Activated CD8-positive, alpha-beta T cell treated with anti-CD3 and anti-CD28 coated beads for 36 hours (primary cell): ENCODE measurements around the gene ATP10A. TPM values are rescaled to one million over a fixed set of nuclear protein-coding genes. Genes with fewer than 3 reads are reported as not detected.
"Not testable (repeated sequence)": the region's sequence is repeated elsewhere in the genome, so short reads cannot be mapped to it uniquely, and the experiment has no call there.

Experiments
- ATAC-seq: fragments of 200-7000 bp; cut with Tn5 transposase; one replicate; pipeline ENCODE4 v1.10.0; 2021; ENCODE audit warnings: mild to moderate bottlenecking, moderate library complexity
- CTCF ChIA-PET: fragments of 350-600 bp; sonication (Branson Sonifier 250); formaldehyde crosslinking; loops from one replicate; lab custom pipeline; 2021; ENCODE audit warnings: antibody characterized with exemption; lab: Charles Lee
- POLR2A ChIA-PET: fragments of 350-600 bp; sonication (Branson Sonifier 250); formaldehyde crosslinking; loops from one replicate; lab custom pipeline; 2021; ENCODE audit warnings: antibody characterized with exemption; lab: Charles Lee
- DNase-seq: peaks from one replicate; pipeline ENCODE4 v3.0.0-alpha.2; 2020
- H3K27ac Mint-ChIP-seq: one replicate; pipeline ENCODE4 v1.8.0; 2021; ENCODE audit warnings: mild to moderate bottlenecking, mixed read lengths
- H3K27me3 Mint-ChIP-seq: one replicate; pipeline ENCODE4 v1.8.0; 2021; ENCODE audit warnings: mixed read lengths
- H3K36me3 Mint-ChIP-seq: one replicate; pipeline ENCODE4 v1.8.0; 2021; ENCODE audit warnings: low read depth, mixed read lengths
- H3K4me1 Mint-ChIP-seq: one replicate; pipeline ENCODE4 v1.8.0; 2021; ENCODE audit warnings: low read depth, mixed read lengths
- H3K4me3 Mint-ChIP-seq: one replicate; pipeline ENCODE4 v1.8.0; 2021; ENCODE audit warnings: mild to moderate bottlenecking, moderate library complexity, mixed read lengths
- H3K9me3 Mint-ChIP-seq: one replicate; pipeline ENCODE4 v1.8.0; 2021; ENCODE audit warnings: mixed read lengths
- intact Hi-C: fragments of 100-400 bp; cut with micrococcal nuclease; formaldehyde crosslinking; loops from one replicate; pipeline ENCODE4 v1.10.0; 2022
- total RNA-seq, 2 experiments: library from RNA; stranded (reverse); gene quantifications; one replicate each; pipeline ENCODE4 v1.2.3, GENCODE V29; 2021
- TF ChIP-seq, protein P1 (sequence below): fragments of 200-600 bp; IDR thresholded peaks from one replicate; pipeline ENCODE4 v1.8.0; 2022; ENCODE audit warnings: antibody characterized with exemption, mild to moderate bottlenecking

The ATP10A gene
- total RNA-seq, 2 experiments from 2014 or later = 17.8 to 21.0 TPM

DNA sequence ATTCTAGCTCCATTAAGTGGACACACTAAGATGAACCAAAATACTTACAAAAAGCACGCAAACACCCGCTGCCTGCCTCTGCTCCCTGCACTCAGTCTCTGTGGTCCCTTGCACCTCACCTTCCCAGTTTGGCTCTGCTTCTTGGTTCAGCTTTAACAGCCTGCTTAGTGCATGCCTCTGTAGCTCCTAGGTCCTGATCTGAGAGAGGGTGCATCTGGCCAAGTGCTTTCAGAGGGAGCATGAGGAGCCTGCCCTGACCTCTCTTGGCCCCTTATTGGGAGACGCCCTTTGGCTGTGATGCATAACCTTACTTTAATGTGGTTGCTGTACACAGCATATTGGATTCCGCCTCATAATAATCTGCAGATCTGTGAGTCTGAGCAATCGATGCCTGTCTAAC is 21.2 kb upstream of the ATP10A start:
- ATAC-seq = no peak
- Mint-ChIP-seq H3K4me1 (no peaks in the 10 kb centered on the region), H3K27ac (no peak overlapping the region), H3K4me3 (no peak overlapping the region), H3K27me3 (no peaks in the 10 kb centered on the region), H3K9me3 (no peaks in the 10 kb centered on the region), H3K36me3 (no peaks in the 10 kb centered on the region)
- CTCF ChIA-PET = no interaction called here
- TF ChIP-seq, protein P1, sequence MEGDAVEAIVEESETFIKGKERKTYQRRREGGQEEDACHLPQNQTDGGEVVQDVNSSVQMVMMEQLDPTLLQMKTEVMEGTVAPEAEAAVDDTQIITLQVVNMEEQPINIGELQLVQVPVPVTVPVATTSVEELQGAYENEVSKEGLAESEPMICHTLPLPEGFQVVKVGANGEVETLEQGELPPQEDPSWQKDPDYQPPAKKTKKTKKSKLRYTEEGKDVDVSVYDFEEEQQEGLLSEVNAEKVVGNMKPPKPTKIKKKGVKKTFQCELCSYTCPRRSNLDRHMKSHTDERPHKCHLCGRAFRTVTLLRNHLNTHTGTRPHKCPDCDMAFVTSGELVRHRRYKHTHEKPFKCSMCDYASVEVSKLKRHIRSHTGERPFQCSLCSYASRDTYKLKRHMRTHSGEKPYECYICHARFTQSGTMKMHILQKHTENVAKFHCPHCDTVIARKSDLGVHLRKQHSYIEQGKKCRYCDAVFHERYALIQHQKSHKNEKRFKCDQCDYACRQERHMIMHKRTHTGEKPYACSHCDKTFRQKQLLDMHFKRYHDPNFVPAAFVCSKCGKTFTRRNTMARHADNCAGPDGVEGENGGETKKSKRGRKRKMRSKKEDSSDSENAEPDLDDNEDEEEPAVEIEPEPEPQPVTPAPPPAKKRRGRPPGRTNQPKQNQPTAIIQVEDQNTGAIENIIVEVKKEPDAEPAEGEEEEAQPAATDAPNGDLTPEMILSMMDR = no peak
- no peak for DNase-seq
- intact Hi-C loops = no loop called here
- POLR2A ChIA-PET = no interaction called here

DNA sequence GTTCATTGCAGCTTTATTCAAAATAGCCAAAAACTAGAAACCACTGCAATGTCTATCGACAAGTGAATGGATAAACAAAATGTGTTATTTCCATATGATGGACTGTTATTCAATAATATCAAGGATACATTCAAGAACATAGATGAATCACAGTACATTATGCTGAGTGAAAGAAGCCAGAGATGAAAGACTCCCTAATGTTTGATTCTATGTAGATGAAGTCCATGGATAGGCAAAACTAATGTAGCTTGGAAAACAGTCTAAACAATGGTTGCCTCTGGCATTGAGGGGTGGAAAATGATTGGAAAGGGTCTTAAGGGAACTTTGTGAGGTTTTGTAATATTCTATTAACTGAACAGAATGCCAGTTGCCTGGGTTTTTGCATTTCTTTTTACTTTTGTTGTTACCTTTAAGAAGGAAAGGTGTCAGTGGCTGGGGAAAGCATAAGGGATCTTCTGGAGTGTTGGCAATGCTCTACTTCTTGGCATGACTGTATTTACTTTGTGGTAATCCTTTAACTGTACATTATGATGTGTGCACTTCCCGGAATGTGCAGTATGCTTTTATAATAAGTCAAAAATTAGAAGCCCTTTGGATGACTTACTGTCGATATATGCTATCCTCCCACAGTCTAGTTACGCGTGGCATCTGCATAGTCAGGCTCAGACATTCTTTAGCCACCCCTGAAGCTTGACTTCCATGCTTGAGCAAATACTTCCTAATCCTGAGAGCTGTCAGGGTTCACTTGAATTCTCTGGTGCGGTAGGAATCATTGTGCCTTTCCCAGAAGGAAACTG is 20.5 kb upstream of the ATP10A start:
- no peaks in the 10 kb centered on the region for H3K9me3 Mint-ChIP-seq
- no peak overlapping the region for H3K27ac Mint-ChIP-seq
- intact Hi-C loops = no loop called here
- ChIA-PET CTCF (no interaction called here), POLR2A (no interaction called here)
- no peak for ATAC-seq
- H3K36me3 Mint-ChIP-seq = no peaks in the 10 kb centered on the region
- H3K4me1 Mint-ChIP-seq = no peaks in the 10 kb centered on the region
- DNase-seq = no peak
- TF ChIP-seq, protein P1 = no peak
- no peak overlapping the region for H3K4me3 Mint-ChIP-seq
- no peaks in the 10 kb centered on the region for H3K27me3 Mint-ChIP-seq

DNA sequence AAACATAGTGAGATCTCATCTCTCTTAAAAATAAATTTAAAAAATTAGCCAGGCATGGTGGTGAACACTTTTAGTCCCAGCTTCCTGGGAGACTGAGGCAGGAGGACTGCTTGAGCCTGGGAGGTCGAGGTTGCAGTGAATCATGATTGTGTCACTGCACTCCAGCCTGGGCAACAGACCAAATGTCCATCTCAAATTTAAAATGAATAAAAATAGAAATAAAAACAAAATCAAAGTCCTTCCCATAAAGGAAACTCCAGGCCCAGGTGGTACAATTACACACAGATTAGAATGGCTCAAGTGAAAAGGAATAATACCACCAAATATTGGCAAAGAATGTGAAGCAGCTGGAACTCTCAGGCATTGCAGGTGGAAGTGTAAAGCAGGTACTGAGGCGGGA is 19.3 kb upstream of the ATP10A start:
- intact Hi-C loops = no loop called here
- H3K36me3 Mint-ChIP-seq = no peaks in the 10 kb centered on the region
- POLR2A ChIA-PET = interaction anchor here (0.6 to 1.1 kb wide), 2 partner anchors 12 to 23 kb away, joined by 3 to 4 read pairs; no protein-coding TSS in a partner anchor
- H3K4me3 Mint-ChIP-seq = no peak overlapping the region
- H3K9me3 Mint-ChIP-seq = no peaks in the 10 kb centered on the region
- H3K27ac Mint-ChIP-seq = no peak overlapping the region
- CTCF ChIA-PET = no interaction called here
- H3K4me1 Mint-ChIP-seq = no peaks in the 10 kb centered on the region
- TF ChIP-seq, protein P1 = no peak
- ATAC-seq = no peak
- H3K27me3 Mint-ChIP-seq = no peaks in the 10 kb centered on the region
- no peak for DNase-seq

DNA sequence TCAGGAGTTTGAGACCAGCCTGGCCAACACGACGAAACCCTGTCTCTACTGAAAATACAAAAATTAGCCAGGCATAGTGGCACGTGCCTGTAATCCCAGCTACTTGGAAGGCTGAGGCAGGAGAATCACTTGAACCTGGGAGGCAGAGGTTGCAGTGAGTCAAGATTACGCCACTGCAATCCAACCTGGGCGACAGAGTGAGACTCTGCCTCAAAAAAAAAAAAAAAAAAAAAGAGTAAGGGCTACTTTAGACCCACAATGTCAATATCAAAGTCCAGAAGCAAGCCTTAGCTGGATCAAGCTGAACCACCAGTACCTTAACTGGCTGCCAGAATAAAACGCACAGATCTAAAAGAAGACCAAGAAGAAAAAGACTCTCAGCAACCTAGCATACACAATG is 17.8 kb upstream of the ATP10A start:
- CTCF ChIA-PET = interaction anchor here (0.9 kb wide), 1 partner anchor 14 kb away, joined by 3 read pairs; no protein-coding TSS in a partner anchor
- H3K9me3 Mint-ChIP-seq, DNase-seq, H3K4me3 Mint-ChIP-seq, H3K36me3 Mint-ChIP-seq, H3K27me3 Mint-ChIP-seq, H3K27ac Mint-ChIP-seq, H3K4me1 Mint-ChIP-seq, POLR2A ChIA-PET, ATAC-seq, intact Hi-C loops: not testable (repeated sequence)

DNA sequence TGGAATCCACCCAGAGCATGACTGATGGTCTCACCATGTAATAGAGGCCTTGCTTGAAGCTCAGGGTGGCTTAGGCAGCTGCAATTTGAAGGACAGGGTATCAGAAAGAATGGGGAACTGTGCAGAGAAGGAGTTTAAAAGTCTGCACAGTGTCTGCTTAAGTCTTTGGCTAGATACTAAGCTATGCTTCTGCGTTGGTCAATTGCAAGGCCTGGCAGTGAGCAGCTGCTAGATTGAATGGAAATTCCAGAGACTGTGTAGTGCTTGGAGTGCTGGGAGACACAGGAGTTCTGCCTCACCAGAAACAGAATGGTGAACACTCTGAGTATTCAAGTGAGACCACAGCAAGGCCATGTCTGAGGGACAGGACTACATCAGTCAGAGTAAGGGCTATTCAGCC is 17.3 kb upstream of the ATP10A start:
- intact Hi-C loops = no loop called here
- Mint-ChIP-seq H3K36me3 (no peaks in the 10 kb centered on the region), H3K4me1 (no peaks in the 10 kb centered on the region), H3K9me3 (no peaks in the 10 kb centered on the region), H3K27me3 (no peaks in the 10 kb centered on the region), H3K4me3 (no peak overlapping the region), H3K27ac (no peak overlapping the region)
- no peak for DNase-seq
- ChIA-PET POLR2A (no interaction called here), CTCF (interaction anchor here (0.9 kb wide), 1 partner anchor 53 kb away, joined by 3 read pairs; no protein-coding TSS in a partner anchor)
- TF ChIP-seq, protein P1 = no peak
- ATAC-seq = no peak
